A375 (cell line): ENCODE measurements around the gene NXNL1. TPM values are rescaled to one million over a fixed set of nuclear protein-coding genes. Genes with fewer than 3 reads are reported as not detected.

Source experiments
- total RNA-seq: library from RNA; depleted of rRNA; stranded (reverse); fragments of >200 nt; shearing (Covaris generic); gene quantifications from 2 replicates; pipeline ENCODE4 v1.2.3, GENCODE V29; 2014; rRNA removed

Gene NXNL1, protein sequence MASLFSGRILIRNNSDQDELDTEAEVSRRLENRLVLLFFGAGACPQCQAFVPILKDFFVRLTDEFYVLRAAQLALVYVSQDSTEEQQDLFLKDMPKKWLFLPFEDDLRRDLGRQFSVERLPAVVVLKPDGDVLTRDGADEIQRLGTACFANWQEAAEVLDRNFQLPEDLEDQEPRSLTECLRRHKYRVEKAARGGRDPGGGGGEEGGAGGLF
- total RNA-seq: not detected in 2 replicates

DNA sequence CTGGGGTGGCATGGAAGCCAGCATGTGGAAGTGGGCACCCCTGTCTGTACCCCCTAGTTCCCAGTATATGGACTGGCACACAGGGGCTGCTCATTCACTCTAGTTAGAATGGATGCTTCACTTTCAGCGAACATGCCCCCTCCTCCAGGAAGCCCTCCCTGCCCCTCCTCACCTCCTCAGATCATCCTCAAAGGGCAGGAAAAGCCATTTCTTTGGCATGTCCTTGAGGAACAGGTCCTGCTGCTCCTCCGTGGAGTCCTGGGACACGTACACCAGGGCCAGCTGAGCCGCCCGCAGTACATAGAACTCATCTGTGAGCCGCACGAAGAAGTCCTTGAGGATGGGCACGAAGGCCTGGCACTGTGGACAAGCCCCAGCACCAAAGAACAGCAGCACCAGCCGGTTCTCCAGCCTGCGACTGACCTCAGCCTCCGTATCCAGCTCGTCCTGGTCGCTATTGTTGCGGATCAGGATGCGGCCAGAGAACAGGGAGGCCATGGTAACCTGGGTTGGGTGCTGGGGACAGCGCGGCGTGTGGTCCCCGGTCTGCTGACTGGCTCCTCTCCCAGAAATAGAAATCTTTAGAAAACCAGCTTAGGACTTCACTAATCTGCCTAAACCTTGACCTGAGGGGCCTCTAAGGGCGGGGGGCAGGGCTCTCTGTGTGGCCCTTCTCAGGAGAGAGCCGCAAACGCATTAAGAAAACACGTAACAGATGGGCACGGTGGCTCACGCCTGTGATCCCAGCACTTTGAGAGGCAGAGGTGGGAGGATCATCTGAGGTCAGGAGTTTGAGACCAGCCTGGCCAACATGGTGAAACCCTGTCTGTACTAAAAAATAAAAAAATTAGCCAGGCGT lies at the start of gene NXNL1:
TSS of gene NXNL1 (minus strand) at position 555 of the 859 bp plus-strand sequence. CDS start at position 498, 57 bp downstream.

DNA sequence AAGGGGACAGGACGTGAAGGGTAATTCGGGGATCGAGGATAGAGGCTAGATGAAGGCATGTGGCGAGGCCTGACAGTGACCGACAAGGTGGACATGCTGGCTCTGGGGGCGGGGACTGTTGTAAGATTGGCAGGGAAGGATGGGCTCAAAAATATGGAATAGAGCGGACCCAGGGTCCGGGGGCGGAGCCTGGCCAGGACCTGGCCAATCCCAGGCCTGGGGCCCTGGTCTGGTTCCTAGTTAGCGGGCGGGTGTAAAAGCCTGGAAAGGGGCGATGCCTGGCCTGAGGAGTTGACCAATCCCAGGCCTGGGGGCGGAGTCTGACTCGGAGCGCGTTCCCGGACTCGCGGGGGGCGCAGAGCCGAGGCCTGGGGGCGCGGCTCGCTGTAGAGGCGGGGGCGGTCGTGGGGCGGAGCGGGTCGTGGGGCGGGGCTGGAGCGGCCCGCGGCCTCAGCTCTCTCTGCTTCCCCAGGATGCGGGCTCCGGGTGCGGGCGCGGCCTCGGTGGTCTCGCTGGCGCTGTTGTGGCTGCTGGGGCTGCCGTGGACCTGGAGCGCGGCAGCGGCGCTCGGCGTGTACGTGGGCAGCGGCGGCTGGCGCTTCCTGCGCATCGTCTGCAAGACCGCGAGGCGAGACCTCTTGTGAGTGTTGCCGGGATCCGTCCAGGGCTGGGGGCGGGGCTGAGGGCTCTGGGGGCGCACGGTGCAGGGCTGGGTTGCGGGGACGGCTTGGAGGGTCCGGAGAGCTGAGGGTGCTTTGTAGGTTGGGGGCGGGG lies 9.5 kb upstream of the NXNL1 start, which contains the start of gene SLC27A1:
TSS of gene SLC27A1 (plus strand) at position 457 of the 774 bp plus-strand sequence. CDS start at position 474, 17 bp downstream.

DNA sequence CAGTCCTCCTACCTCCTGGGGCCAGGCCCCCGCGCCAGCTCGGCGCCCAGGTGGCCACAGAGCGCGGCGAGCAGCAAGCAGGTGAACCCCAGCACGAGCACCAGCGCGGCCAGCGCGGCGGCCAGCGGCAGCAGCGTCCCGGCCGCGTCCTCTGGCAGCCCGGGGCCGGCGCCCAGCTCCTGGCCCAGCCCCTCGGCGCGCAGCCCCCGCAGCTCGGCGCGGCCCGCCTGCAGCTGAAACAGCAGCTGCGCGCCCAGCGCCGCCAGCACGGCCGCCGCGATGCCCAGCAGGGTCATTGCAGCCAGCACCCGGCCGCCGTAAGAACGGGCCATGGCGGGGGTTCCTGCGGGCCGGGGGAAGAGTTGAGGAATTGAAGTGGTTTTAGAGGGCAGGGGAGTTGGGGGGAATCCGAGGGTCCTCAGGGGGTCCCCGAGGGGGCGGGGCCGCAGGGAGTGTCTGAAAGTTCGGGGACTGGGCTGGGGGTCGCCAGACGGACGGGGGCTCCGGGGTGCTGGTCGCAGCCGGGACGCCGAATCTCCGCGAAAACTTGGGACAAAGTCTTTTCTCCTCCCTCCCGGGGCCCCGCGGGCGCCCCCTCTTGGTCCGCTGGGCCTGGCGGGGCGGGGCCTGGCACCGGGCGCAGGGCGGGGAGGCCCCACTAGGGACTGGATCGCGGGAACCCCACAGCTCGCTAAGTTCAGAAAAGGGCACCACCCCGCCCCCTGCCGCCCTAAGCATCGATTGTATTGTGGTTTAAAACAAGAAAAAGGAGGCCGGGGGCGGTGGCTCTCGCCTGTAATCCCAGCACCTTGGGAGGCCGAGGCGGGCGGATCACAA lies 12.4 kb downstream of the NXNL1 start, which contains the start of gene TMEM221:
TSS of gene TMEM221 (minus strand) at position 538 of the 837 bp plus-strand sequence. CDS start at position 332, 206 bp downstream.

DNA sequence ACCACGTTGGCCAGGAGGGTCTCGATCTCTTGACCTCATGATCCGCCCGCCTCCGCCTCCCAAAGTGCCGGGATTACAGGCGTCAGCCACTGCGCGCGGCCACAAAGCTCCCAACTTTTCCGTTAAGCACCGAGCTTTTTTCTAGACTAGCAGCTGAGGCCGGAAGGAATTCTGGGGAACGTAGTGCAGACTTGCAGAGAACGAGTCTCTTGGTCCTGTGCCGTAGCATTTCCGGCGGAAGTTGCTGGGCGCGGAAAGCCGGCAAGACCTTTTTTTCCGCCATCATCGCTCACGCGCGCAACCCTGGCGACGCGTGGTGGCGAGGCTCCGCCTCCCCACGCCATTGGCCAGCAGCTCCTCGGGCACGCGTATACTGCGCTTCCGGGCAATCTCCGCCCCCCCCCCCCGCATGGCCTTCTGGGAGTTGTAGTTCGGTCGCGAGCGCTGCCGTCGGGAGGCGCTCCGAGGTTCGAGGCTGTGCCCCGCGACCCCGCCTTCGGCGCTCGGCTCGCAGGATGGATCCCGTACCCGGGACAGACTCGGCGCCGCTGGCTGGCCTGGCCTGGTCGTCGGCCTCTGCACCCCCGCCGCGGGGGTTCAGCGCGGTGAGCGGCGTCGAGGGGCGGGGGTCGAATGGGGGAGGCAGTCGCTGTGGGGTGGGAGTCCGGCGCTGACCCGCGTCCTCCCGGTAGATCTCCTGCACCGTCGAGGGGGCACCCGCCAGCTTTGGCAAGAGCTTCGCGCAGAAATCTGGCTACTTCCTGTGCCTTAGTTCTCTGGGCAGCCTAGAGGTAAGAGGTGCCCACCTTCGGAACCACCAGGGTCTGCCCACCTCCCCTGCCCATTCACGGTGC lies 40.9 kb downstream of the NXNL1 start, which contains the start of gene MVB12A:
TSS of gene MVB12A (plus strand) at position 427 of the 854 bp plus-strand sequence. CDS start at position 516, 89 bp downstream.

Other genes starting within 250 kb of the NXNL1 start
- gene USE1, start 245.6 kb downstream of the NXNL1 start, total RNA-seq: 137 and 146 TPM in 2 replicates
- 9.6 and 10.5 TPM in 2 replicates for gene OCEL1, start 234.7 kb downstream of the NXNL1 start, total RNA-seq
- 87.1 and 107 TPM in 2 replicates for gene NR2F6, start 215.0 kb downstream of the NXNL1 start, total RNA-seq
- gene USHBP1, start 196.2 kb downstream of the NXNL1 start, total RNA-seq: not detected in 2 replicates
- gene BABAM1, start 193.5 kb downstream of the NXNL1 start, total RNA-seq: 231 and 246 TPM in 2 replicates
- gene ANKLE1, start 179.0 kb downstream of the NXNL1 start, total RNA-seq: 5.1 and 6.9 TPM in 2 replicates
- gene ABHD8, start 157.5 kb downstream of the NXNL1 start, total RNA-seq: 21.3 and 22.6 TPM in 2 replicates
- 123 and 159 TPM in 2 replicates for gene MRPL34, start 155.1 kb downstream of the NXNL1 start, total RNA-seq
- gene DDA1, start 151.4 kb downstream of the NXNL1 start, total RNA-seq: 80.6 and 111 TPM in 2 replicates
- gene ANO8, start 126.1 kb downstream of the NXNL1 start, total RNA-seq: 7.4 and 7.7 TPM in 2 replicates
- gene GTPBP3, start 123.4 kb downstream of the NXNL1 start, total RNA-seq: 62.5 and 86.8 TPM in 2 replicates
- gene PLVAP, start 83.6 kb downstream of the NXNL1 start, total RNA-seq: 0.11 TPM in 1 of 2 replicates, not detected in the other
- not detected in 2 replicates for gene CCDC194, start 66.7 kb downstream of the NXNL1 start, total RNA-seq
- 1.3 and 4.5 TPM in 2 replicates for gene BST2, start 55.3 kb downstream of the NXNL1 start, total RNA-seq
- 114 and 143 TPM in 2 replicates for gene MVB12A, start 40.9 kb downstream of the NXNL1 start, total RNA-seq
- 0.05 TPM in 1 of 2 replicates, not detected in the other for gene TMEM221, start 12.3 kb downstream of the NXNL1 start, total RNA-seq
- gene SLC27A1, start 9.6 kb upstream of the NXNL1 start, total RNA-seq: 28.9 and 32.2 TPM in 2 replicates
- 84.4 and 113 TPM in 2 replicates for gene PGLS, start 50.7 kb upstream of the NXNL1 start, total RNA-seq
- gene COLGALT1, start 94.7 kb upstream of the NXNL1 start, total RNA-seq: 102 and 106 TPM in 2 replicates
- gene UNC13A, start 227.4 kb upstream of the NXNL1 start, total RNA-seq: 1.6 and 2.3 TPM in 2 replicates